HCT116 (cell line): ENCODE results near the gene KIF26B. TPM values are rescaled to one million over a fixed set of nuclear protein-coding genes. Genes with fewer than 3 reads are reported as not detected.

Experiments used
- ATAC-seq: fragments of 200-7000 bp; cut with Tn5 transposase; 2 replicates; pipeline ENCODE4 v1.9.1; 2020; ENCODE audit warnings: mild to moderate bottlenecking, moderate library complexity
- BruUV-seq: library from RNA; stranded (reverse); fragments of 400-500 nt; replicated peaks from 2 replicates; lab custom pipeline; 2021; lab: Mats Ljungman, UMichigan
- CTCF ChIA-PET: fragments of 300-600 bp; sonication (Branson Sonifier 250); formaldehyde crosslinking; loops from one replicate; lab custom pipeline; 2021; ENCODE audit warnings: antibody characterized with exemption; lab: Charles Lee
- POLR2A ChIA-PET: fragments of 300-600, 350-600 bp; sonication (Branson Sonifier 250); formaldehyde crosslinking; loops from one replicate; lab custom pipeline; 2021; ENCODE audit warnings: antibody characterized with exemption; lab: Charles Lee
- RAD21 ChIA-PET, 2 experiments: fragments of 300-600 bp; sonication (Branson Sonifier 250); formaldehyde crosslinking; loops; one replicate each; lab custom pipeline; 2023; ENCODE audit warnings: low total read pairs in 2 of 2; ENCODE audit not compliant: uncharacterized antibody in 2 of 2, unreplicated experiment in 2 of 2, low non-redundant PET in 1 of 2; lab: Charles Lee
- DNase-seq: peaks from one replicate; pipeline ENCODE4 v3.0.0-alpha.2; 2010; ENCODE audit warnings: low read depth, low spot score
- H2AFZ ChIP-seq: fragments of 200-600 bp; shearing (Covaris generic), sonication (generic); 2 replicates; pipeline ENCODE4 v1.6.1; 2017; ENCODE audit warnings: low read depth, mixed run types, mixed read lengths, antibody characterized with exemption, low read length; ENCODE audit not compliant: poor library complexity, severe bottlenecking
- H3K27ac ChIP-seq: 2 replicates; pipeline ENCODE4 v1.5.1; 2012; ENCODE audit warnings: low read depth, low read length
- H3K27me3 ChIP-seq: fragments of 200-600 bp; sonication (generic); 2 replicates; pipeline ENCODE4 v1.6.1; 2016; ENCODE audit warnings: mixed run types, low read length, mixed read lengths; ENCODE audit not compliant: insufficient read depth
- H3K36me3 ChIP-seq, 2 experiments: fragments of 200-500 bp in 1 of 2; fragments of 200-600 bp in 1 of 2; sonication (Bioruptor generic) in 1 of 2; sonication (generic) in 1 of 2; 2 replicates each; pipeline versions ENCODE4 v1.5.1 to v1.6.1; 2014 to 2016; ENCODE audit warnings: low read length in 2 of 2, inconsistent platforms in 1 of 2, mixed read lengths in 1 of 2, mixed run types in 1 of 2; ENCODE audit not compliant: insufficient read depth in 2 of 2, control insufficient read depth in 1 of 2
- H3K4me1 ChIP-seq, 2 experiments: fragments of 200-600 bp in 1 of 2; sonication (generic) in 1 of 2; 2 replicates each; pipeline versions ENCODE4 v1.5.1 to v1.6.1; 2012 to 2017; ENCODE audit warnings: low read length in 2 of 2, inconsistent platforms in 1 of 2, mild to moderate bottlenecking in 1 of 2, mixed read lengths in 1 of 2, mixed run types in 1 of 2, moderate library complexity in 1 of 2; ENCODE audit not compliant: insufficient read depth in 2 of 2, control insufficient read depth in 1 of 2
- H3K4me2 ChIP-seq: fragments of 200-600 bp; sonication (generic); 2 replicates; pipeline ENCODE4 v1.6.1; 2017; ENCODE audit warnings: mixed run types, low read length, mixed read lengths
- H3K4me3 ChIP-seq, 2 experiments: fragments of 200-600 bp in 1 of 2; sonication (generic) in 1 of 2; replicated peaks in 1 of 2; 2 replicates each; pipeline ENCODE4 v1.5.1; 2011 to 2016; ENCODE audit warnings: low read length in 2 of 2, control low read depth in 1 of 2, low read depth in 1 of 2, mild to moderate bottlenecking in 1 of 2, mixed read lengths in 1 of 2, mixed run types in 1 of 2
- H3K79me2 ChIP-seq: fragments of 200-600 bp; sonication (generic); 2 replicates; pipeline ENCODE4 v1.6.1; 2017; ENCODE audit warnings: mild to moderate bottlenecking, mixed run types, low read length, moderate library complexity, mixed read lengths; ENCODE audit not compliant: insufficient read depth
- H3K9ac ChIP-seq: fragments of 200-600 bp; sonication (generic); 2 replicates; pipeline ENCODE4 v1.6.1; 2016; ENCODE audit warnings: low read length, mixed read lengths
- H3K9me2 ChIP-seq: fragments of 200-600 bp; sonication (generic), shearing (Covaris generic); 2 replicates; pipeline ENCODE4 v1.6.1; 2017; ENCODE audit warnings: mixed run types, mild to moderate bottlenecking, moderate library complexity; ENCODE audit not compliant: insufficient read depth
- H3K9me3 ChIP-seq, 2 experiments: fragments of 200-500 bp in 1 of 2; fragments of 200-600 bp in 1 of 2; sonication (Bioruptor generic) in 1 of 2; sonication (generic) in 1 of 2; 2 replicates each; pipeline ENCODE4 v1.6.1; 2014 to 2017; ENCODE audit warnings: low read length in 2 of 2, mixed read lengths in 2 of 2, inconsistent platforms in 1 of 2, low read depth in 1 of 2, mild to moderate bottlenecking in 1 of 2, mixed run types in 1 of 2, moderate library complexity in 1 of 2; ENCODE audit not compliant: control insufficient read depth in 1 of 2, insufficient read depth in 1 of 2
- H4K20me1 ChIP-seq: fragments of 200-600 bp; sonication (generic), shearing (Covaris generic); 2 replicates; pipeline ENCODE4 v1.6.1; 2017; ENCODE audit warnings: mixed run types, mild to moderate bottlenecking, moderate library complexity; ENCODE audit not compliant: insufficient read depth
- CBX3 ChIP-seq: IDR thresholded peaks from 2 replicates; pipeline ENCODE4 v1.6.1; 2012; ENCODE audit warnings: low read depth
- CEBPB ChIP-seq: IDR thresholded peaks from 2 replicates; pipeline ENCODE4 v1.6.1; 2012; ENCODE audit warnings: low read depth
- EGR1 ChIP-seq: IDR thresholded peaks from 2 replicates; pipeline ENCODE4 v1.6.1; 2012; ENCODE audit warnings: low read depth
- ELF1 ChIP-seq: IDR thresholded peaks from 2 replicates; pipeline ENCODE4 v1.6.1; 2012; ENCODE audit warnings: low read depth, borderline replicate concordance
- EZH2 ChIP-seq: fragments of 200-600 bp; sonication (generic); IDR thresholded peaks from 2 replicates; pipeline ENCODE4 v1.6.1; 2017; ENCODE audit warnings: antibody characterized with exemption, mixed run types
- EZH2phosphoT487 ChIP-seq: fragments of 200-600 bp; IDR thresholded peaks from 2 replicates; pipeline ENCODE4 v1.6.1; 2018; ENCODE audit warnings: antibody characterized with exemption, borderline replicate concordance
- FOSL1 ChIP-seq: IDR thresholded peaks from 2 replicates; pipeline ENCODE4 v1.6.1; 2012; ENCODE audit warnings: low read depth
- JUND ChIP-seq: IDR thresholded peaks from 2 replicates; pipeline ENCODE4 v1.6.1; 2012
- POLR2A ChIP-seq: IDR thresholded peaks from 2 replicates; pipeline ENCODE4 v1.7.0; 2011; ENCODE audit warnings: borderline replicate concordance; ENCODE audit not compliant: insufficient read depth, insufficient read length; ENCODE audit errors: extremely low read depth
- RAD21 ChIP-seq: IDR thresholded peaks from 2 replicates; pipeline ENCODE4 v1.6.1; 2012; ENCODE audit warnings: low read depth, mild to moderate bottlenecking
- SP1 ChIP-seq: IDR thresholded peaks from 2 replicates; pipeline ENCODE4 v1.6.1; 2012; ENCODE audit warnings: low read depth
- SRF ChIP-seq: IDR thresholded peaks from 2 replicates; pipeline ENCODE4 v1.6.1; 2012; ENCODE audit warnings: low read depth
- YY1 ChIP-seq: IDR thresholded peaks from 2 replicates; pipeline ENCODE4 v1.6.1; 2011; ENCODE audit warnings: low read length, low read depth, moderate library complexity, mild to moderate bottlenecking; ENCODE audit not compliant: insufficient replicate concordance; ENCODE audit errors: extremely low read depth
- ZFX ChIP-seq: fragments of 450-650 bp; IDR thresholded peaks from 2 replicates; pipeline ENCODE4 v1.6.1; 2017
- intact Hi-C: fragments of 100-400 bp; cut with micrococcal nuclease; formaldehyde crosslinking; loops from 2 replicates; pipeline ENCODE4 v1.10.0; 2022
- total RNA-seq: library from RNA; stranded (reverse); gene quantifications from one replicate; pipeline ENCODE4 v1.2.1, GENCODE V29; 2021; ENCODE audit not compliant: unreplicated experiment
- TF ChIP-seq, protein P1 (sequence below): IDR thresholded peaks from 2 replicates; pipeline ENCODE4 v1.6.1; 2012
- TF ChIP-seq, protein P2 (sequence below): IDR thresholded peaks from 2 replicates; pipeline ENCODE4 v1.6.1; 2011; ENCODE audit warnings: mild to moderate bottlenecking, low read length, moderate library complexity; ENCODE audit not compliant: insufficient replicate concordance; ENCODE audit errors: extremely low read depth
- TF ChIP-seq, protein P3 (sequence below), 3 experiments: fragments of 200-600 bp in 1 of 3; sonication (generic) in 1 of 3; IDR thresholded peaks in 2 of 3; conservative IDR thresholded peaks in 1 of 3; 2 replicates each; pipeline ENCODE4 v1.5.1; 2012 to 2017; ENCODE audit warnings: low read depth in 2 of 3, low read length in 2 of 3, antibody characterized with exemption in 1 of 3, borderline replicate concordance in 1 of 3, control low read depth in 1 of 3, mild to moderate bottlenecking in 1 of 3, mixed read lengths in 1 of 3, mixed run types in 1 of 3, moderate library complexity in 1 of 3; ENCODE audit not compliant: insufficient read depth in 1 of 3
- TF ChIP-seq, protein P4 (sequence below): IDR thresholded peaks from 2 replicates; pipeline ENCODE4 v1.6.1; 2012

Gene KIF26B
- total RNA-seq, 1 experiment from 2014 or later: 0.49 TPM

DNA sequence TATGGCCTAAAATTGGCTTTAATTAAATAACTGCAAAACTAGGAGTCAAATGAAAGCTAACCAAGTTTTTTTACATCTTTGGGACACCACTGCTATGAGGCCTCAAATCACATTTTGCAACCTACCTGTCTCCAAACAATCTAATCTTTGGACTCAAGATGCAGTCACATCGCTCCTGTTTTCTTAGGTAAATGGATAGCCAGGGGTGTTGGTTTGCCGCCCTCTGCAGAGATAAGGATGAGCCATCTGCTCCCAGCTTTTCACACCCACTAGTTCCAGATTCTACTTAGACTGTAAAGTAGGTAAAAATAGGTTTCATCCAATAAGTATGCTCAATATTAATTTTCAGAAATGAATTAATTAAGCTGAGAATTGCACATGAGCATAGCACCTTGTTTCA lies 456.5 kb downstream of the KIF26B start:
- no peak for TF ChIP-seq CEBPB
- TF ChIP-seq YY1: no peak
- no peak for TF ChIP-seq EGR1
- TF ChIP-seq, protein P1, sequence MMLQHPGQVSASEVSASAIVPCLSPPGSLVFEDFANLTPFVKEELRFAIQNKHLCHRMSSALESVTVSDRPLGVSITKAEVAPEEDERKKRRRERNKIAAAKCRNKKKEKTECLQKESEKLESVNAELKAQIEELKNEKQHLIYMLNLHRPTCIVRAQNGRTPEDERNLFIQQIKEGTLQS: no peak
- no peak for TF ChIP-seq ZFX
- TF ChIP-seq, protein P2, sequence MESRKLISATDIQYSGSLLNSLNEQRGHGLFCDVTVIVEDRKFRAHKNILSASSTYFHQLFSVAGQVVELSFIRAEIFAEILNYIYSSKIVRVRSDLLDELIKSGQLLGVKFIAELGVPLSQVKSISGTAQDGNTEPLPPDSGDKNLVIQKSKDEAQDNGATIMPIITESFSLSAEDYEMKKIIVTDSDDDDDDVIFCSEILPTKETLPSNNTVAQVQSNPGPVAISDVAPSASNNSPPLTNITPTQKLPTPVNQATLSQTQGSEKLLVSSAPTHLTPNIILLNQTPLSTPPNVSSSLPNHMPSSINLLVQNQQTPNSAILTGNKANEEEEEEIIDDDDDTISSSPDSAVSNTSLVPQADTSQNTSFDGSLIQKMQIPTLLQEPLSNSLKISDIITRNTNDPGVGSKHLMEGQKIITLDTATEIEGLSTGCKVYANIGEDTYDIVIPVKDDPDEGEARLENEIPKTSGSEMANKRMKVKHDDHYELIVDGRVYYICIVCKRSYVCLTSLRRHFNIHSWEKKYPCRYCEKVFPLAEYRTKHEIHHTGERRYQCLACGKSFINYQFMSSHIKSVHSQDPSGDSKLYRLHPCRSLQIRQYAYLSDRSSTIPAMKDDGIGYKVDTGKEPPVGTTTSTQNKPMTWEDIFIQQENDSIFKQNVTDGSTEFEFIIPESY: no peak
- TF ChIP-seq, protein P3, sequence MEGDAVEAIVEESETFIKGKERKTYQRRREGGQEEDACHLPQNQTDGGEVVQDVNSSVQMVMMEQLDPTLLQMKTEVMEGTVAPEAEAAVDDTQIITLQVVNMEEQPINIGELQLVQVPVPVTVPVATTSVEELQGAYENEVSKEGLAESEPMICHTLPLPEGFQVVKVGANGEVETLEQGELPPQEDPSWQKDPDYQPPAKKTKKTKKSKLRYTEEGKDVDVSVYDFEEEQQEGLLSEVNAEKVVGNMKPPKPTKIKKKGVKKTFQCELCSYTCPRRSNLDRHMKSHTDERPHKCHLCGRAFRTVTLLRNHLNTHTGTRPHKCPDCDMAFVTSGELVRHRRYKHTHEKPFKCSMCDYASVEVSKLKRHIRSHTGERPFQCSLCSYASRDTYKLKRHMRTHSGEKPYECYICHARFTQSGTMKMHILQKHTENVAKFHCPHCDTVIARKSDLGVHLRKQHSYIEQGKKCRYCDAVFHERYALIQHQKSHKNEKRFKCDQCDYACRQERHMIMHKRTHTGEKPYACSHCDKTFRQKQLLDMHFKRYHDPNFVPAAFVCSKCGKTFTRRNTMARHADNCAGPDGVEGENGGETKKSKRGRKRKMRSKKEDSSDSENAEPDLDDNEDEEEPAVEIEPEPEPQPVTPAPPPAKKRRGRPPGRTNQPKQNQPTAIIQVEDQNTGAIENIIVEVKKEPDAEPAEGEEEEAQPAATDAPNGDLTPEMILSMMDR (IDR thresholded peaks at IDR 0.05 in 2 of 3, conservative IDR thresholded peaks at IDR 0.05 in 1 of 3; ENCODE audit: borderline replicate concordance in 1 of 3, insufficient read depth in 1 of 3, low read depth in 2 of 3, low read length in 2 of 3): no peak
- no peak for TF ChIP-seq FOSL1
- no peak for TF ChIP-seq CBX3
- no peak for TF ChIP-seq POLR2A
- no peak for TF ChIP-seq SRF
- no peak for TF ChIP-seq ELF1
- TF ChIP-seq SP1: no peak
- no peak for TF ChIP-seq JUND
- no peak for TF ChIP-seq EZH2phosphoT487
- no peak for TF ChIP-seq RAD21
- TF ChIP-seq EZH2: no peak
- TF ChIP-seq, protein P4, sequence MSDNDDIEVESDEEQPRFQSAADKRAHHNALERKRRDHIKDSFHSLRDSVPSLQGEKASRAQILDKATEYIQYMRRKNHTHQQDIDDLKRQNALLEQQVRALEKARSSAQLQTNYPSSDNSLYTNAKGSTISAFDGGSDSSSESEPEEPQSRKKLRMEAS: no peak
- TF ChIP-seq, all 23 proteins: peak for 0
- H3K36me3 ChIP-seq: no peaks in the 10 kb centered on the region
- H3K4me2 ChIP-seq: no peak overlapping the region
- no TSS peak for BruUV-seq
- H3K9me2 ChIP-seq: no peaks in the 10 kb centered on the region
- peaks cover 8% of the 10 kb centered on the region; the same call in 1 of the 2 replicates for H3K27me3 ChIP-seq
- ChIA-PET POLR2A (no interaction called here), RAD21 (no interaction called here), CTCF (no interaction called here)
- H3K9ac ChIP-seq: no peak overlapping the region
- ATAC-seq (no peak), DNase-seq (no peak)
- H2AFZ ChIP-seq: no peak overlapping the region
- no peak overlapping the region for H3K4me3 ChIP-seq
- H3K79me2 ChIP-seq: no peaks in the 10 kb centered on the region
- intact Hi-C loops: no loop called here
- no peaks in the 10 kb centered on the region for H3K4me1 ChIP-seq
- no peaks in the 10 kb centered on the region for H3K9me3 ChIP-seq
- no peak overlapping the region for H3K27ac ChIP-seq
- no peaks in the 10 kb centered on the region for H4K20me1 ChIP-seq
